Bronchial epithelial cell (primary cell): Measurements from ENCODE around the gene DPEP2. TPM values are rescaled to one million over a fixed set of nuclear protein-coding genes. Genes with fewer than 3 reads are reported as not detected.

Experiments
- DNase-seq: peaks from one replicate; pipeline ENCODE4 v3.0.0-alpha.2; 2010; ENCODE audit warnings: low read depth
- FAIRE-seq: peaks from 2 replicates; lab custom pipeline; 2011; peaks lifted over from hg19 to GRCh38; lab: Jason Lieb, UNC
- H3K27me3 ChIP-seq: 2 replicates; pipeline ENCODE4 v1.5.1; 2011; ENCODE audit warnings: low read length; ENCODE audit not compliant: control insufficient read depth, insufficient read depth
- H3K36me3 ChIP-seq: 2 replicates; pipeline ENCODE4 v1.5.1; 2011; ENCODE audit warnings: low read length; ENCODE audit not compliant: control insufficient read depth, insufficient read depth
- H3K4me3 ChIP-seq: 2 replicates; pipeline ENCODE4 v1.5.1; 2011; ENCODE audit warnings: mild to moderate bottlenecking, low read depth, low read length, control low read depth
- CTCF ChIP-seq: IDR thresholded peaks from 2 replicates; pipeline ENCODE4 v1.5.1; 2011; ENCODE audit warnings: mild to moderate bottlenecking, moderate library complexity, low read length, control low read depth, inconsistent platforms; ENCODE audit not compliant: insufficient read depth, severe bottlenecking
- total RNA-seq: library from RNA; depleted of rRNA; stranded (reverse); fragments of >200 nt; gene quantifications from 2 replicates; pipeline ENCODE4 v1.2.1, GENCODE V29; 2014

Gene DPEP2
- total RNA-seq, 1 donor from 2014 or later: not detected

DNA sequence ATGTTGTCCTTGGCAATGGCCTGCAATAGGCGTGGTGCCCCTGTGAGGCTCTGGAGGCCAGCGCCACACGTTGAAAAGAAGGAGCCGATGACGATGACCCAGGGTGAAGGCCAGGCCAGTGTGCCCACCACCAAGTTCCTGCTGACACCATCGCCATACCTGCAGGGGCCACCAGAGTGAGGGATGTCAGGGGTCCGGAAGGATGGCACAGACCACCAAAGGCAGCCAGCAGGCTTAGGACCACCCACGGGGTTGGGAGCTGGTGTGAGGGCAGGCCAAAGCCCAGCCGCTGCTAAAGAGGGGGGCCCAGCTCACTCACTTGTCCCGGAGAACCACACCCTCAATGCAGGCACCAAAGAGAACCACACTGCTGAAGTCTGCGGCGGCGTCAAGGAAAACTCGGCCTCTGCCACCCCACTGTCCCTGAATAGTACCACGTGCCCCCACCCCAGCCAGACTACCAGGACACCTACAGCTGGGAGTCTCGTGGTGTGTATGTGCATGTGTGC is 48.9 kb downstream of the DPEP2 start:
- no peaks in the 10 kb centered on the region for H3K27me3 ChIP-seq
- no peak for DNase-seq
- H3K4me3 ChIP-seq: no peak overlapping the region
- peaks cover 68% of the 10 kb centered on the region for H3K36me3 ChIP-seq
- no peak for FAIRE-seq
- no peak for TF ChIP-seq CTCF

DNA sequence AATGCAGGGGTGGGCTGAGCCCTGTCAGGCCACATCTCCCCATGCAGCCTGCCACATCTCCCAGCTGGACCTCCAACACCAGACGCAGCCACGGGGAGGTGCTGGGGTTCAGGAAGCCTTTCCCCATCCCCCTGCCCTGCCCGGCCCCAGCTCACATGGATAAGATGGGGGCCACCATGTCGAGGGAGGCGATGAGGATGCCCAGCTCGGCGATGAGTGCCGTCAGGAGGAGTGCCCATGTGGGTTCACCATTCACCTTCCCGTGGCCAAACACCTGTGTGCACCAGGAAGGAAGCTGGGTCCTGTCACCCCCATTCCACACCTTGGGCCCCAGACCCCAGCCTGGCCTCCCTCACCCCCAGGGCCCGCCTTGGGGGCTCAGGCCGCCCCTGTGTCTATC is 49.6 kb downstream of the DPEP2 start:
- Histone ChIP-seq H3K4me3 (no peak overlapping the region), H3K36me3 (peaks cover 65% of the 10 kb centered on the region), H3K27me3 (no peaks in the 10 kb centered on the region)
- no peak for DNase-seq
- FAIRE-seq: no peak
- no peak for TF ChIP-seq CTCF

- no peaks in the 10 kb centered on the region for H3K27me3 ChIP-seq
- FAIRE-seq (no peak), DNase-seq (no peak)
- H3K4me3 ChIP-seq: no peak overlapping the region
- peaks cover 61% of the 10 kb centered on the region for H3K36me3 ChIP-seq
- TF ChIP-seq CTCF: no peak
These were observed 51.3 kb downstream of the DPEP2 start for GRCh38 chr16:67948015-67948414.

- no peak for TF ChIP-seq CTCF
- FAIRE-seq (no peak), DNase-seq (no peak)
- H3K4me3 ChIP-seq: no peak overlapping the region
- no peaks in the 10 kb centered on the region for H3K27me3 ChIP-seq
- peaks cover 62% of the 10 kb centered on the region for H3K36me3 ChIP-seq
These were observed 52.2 kb downstream of the DPEP2 start for GRCh38 chr16:67946966-67947558.

GRCh38 chr16:67946128-67946569 is 53.1 kb downstream of the DPEP2 start:
- Histone ChIP-seq H3K36me3 (peaks cover 61% of the 10 kb centered on the region), H3K27me3 (no peaks in the 10 kb centered on the region), H3K4me3 (no peak overlapping the region)
- FAIRE-seq: no peak
- TF ChIP-seq CTCF: no peak
- no peak for DNase-seq

DNA sequence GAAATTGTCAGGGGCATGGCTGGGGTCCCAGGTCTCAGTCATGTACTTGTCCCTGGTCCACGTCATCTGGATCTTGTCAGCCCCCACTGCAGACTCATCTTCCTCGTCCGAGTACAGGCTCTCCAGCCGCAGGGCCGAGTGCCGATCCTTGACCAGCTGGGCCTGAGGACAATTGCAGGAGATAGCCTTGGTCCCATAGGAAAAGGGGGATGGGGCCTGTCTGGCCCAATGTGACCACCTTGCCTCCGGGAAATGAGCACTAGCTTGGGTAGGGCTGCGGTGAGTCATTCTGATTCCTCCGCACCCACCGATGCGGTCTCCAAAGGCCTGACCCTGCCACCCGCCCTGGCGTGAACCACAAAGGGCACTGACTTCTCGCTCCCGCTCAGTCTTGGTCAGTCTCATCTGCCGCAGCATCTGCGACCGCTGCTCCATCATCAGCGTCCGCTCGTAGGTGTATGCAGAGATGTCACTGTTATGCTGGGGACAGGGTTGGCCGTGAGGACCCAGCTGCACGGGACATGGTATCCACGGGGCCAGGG is 53.8 kb downstream of the DPEP2 start:
- FAIRE-seq (no peak), DNase-seq (no peak)
- no peak for TF ChIP-seq CTCF
- no peak overlapping the region for H3K4me3 ChIP-seq
- H3K27me3 ChIP-seq: no peaks in the 10 kb centered on the region
- H3K36me3 ChIP-seq: peaks cover 54% of the 10 kb centered on the region
